Lung (tissue), 12 donors: ENCODE results near the gene TTC22. TPM values are rescaled to one million over a fixed set of nuclear protein-coding genes. Genes with fewer than 3 reads are reported as not detected.

Experiments used
- ATAC-seq: fragments of 200-7000 bp; cut with Tn5 transposase; one replicate; pipeline ENCODE4 v1.9.1; 2020; ENCODE audit warnings: moderate number of reproducible peaks; ENCODE audit not compliant: insufficient read depth, low FRiP score
- DNase-seq, 3 donors: peaks; one replicate each; pipeline ENCODE4 v3.0.0-alpha.2; 2013 to 2017
- H3K27ac ChIP-seq, 2 donors: one replicate each; pipeline ENCODE4 v1.5.1; 2013; ENCODE audit warnings: mild to moderate bottlenecking in 2 of 2, moderate library complexity in 2 of 2, control low read depth in 1 of 2, inconsistent platforms in 1 of 2, low read depth in 1 of 2, low read length in 1 of 2
- H3K27me3 ChIP-seq, 3 donors: one replicate each; pipeline ENCODE4 v1.5.1; 2013; ENCODE audit warnings: low read length in 2 of 3; ENCODE audit not compliant: control insufficient read depth in 3 of 3, insufficient read depth in 3 of 3
- H3K36me3 ChIP-seq, 4 donors: one replicate each; pipeline ENCODE4 v1.5.1; 2013; ENCODE audit warnings: low read length in 4 of 4, mild to moderate bottlenecking in 1 of 4, moderate library complexity in 1 of 4; ENCODE audit not compliant: control insufficient read depth in 4 of 4, insufficient read depth in 4 of 4
- H3K4me1 ChIP-seq, 5 donors: one replicate each; pipeline ENCODE4 v1.5.1; 2013; ENCODE audit warnings: low read length in 5 of 5, mild to moderate bottlenecking in 2 of 5, moderate library complexity in 1 of 5; ENCODE audit not compliant: control insufficient read depth in 5 of 5, insufficient read depth in 5 of 5
- H3K4me3 ChIP-seq: one replicate; pipeline ENCODE4 v1.5.1; 2013; ENCODE audit warnings: mild to moderate bottlenecking, control low read depth, moderate library complexity
- H3K9ac ChIP-seq, 2 donors: one replicate each; pipeline ENCODE4 v1.5.1; 2013; ENCODE audit warnings: low read length in 2 of 2, control low read depth in 1 of 2; ENCODE audit not compliant: insufficient read depth in 1 of 2
- H3K9me3 ChIP-seq, 4 donors: one replicate each; pipeline ENCODE4 v1.5.1; 2013; ENCODE audit warnings: low read length in 3 of 4, mild to moderate bottlenecking in 1 of 4, moderate library complexity in 1 of 4; ENCODE audit not compliant: control insufficient read depth in 4 of 4, insufficient read depth in 3 of 4
- CTCF ChIP-seq: IDR thresholded peaks from 2 replicates; pipeline ENCODE4 v1.5.1; 2012; ENCODE audit warnings: mild to moderate bottlenecking; ENCODE audit errors: control extremely low read depth, extremely low read depth
- WGBS, 2 donors: extraction: QIAGEN DNeasy Blood & Tissue Kit; methylation state at CpG; one replicate each; pipeline ENCODE4 v1.1.7; 2013; 5-methylcytosine and 5-hydroxymethylcytosine counted together
- polyA plus RNA-seq, 2 donors: library from polyadenylated mRNA; stranded (reverse); fragments of 200-250 nt; gene quantifications; one replicate each; pipeline ENCODE4 v1.2.1, GENCODE V29; 2013
- total RNA-seq, 2 donors: library from RNA; depleted of rRNA in 1 of 2; stranded (reverse); fragments of >200 nt in 1 of 2; gene quantifications; one replicate each; pipeline ENCODE4 v1.2.1, GENCODE V29; 2014 to 2021
- donor health status: control.
- donor health status: control.
- donor health status: Bipolar disorder and iron deficiency.
- donor health status: healthy.
- donor health status: DM: yes; HTN: yes; CAD: no.

TTC22 gene
- total and polyA plus RNA-seq, 4 donors: 2.9 to 6.6 (median 3.5) TPM

DNA sequence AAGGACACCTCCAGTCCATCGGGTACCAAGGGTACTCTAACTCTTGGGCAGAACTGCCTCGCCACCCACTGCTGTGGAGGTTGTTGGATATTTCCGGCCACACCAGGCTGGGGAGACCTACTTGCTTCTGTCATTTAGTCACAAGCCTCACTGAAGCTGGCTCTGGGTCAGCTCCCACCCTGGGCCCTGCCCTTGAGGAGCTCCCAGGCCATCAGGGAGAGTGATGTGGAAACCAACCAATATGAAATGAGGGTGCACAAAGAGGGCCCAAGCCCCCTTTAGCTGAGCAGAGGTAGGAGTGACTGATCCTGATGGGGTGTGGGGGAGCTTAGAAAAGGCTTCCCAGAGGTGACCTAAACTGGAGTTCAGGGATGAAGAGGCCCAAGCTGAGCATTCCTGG is 56.4 kb downstream of the TTC22 start:
- DNase-seq: no peak
- H3K4me3 ChIP-seq: no peak overlapping the region
- H3K27ac ChIP-seq: no peak overlapping the region
- H3K36me3 ChIP-seq: peaks cover 7 to 35% (median 22%) of the 10 kb centered on the region in 4 donors
- H3K9ac ChIP-seq: no peak overlapping the region
- H3K27me3 ChIP-seq: no peaks in the 10 kb centered on the region
- 91 to 96% methylated on average over 3 of the region's 3 CpGs for WGBS, 2 donors
- H3K9me3 ChIP-seq: no peaks in the 10 kb centered on the region
- peaks cover 0 to 3% (median 0%) of the 10 kb centered on the region in 5 donors for H3K4me1 ChIP-seq
- TF ChIP-seq CTCF: no peak
- no peak for ATAC-seq

GRCh38 chr1:54743416-54744226 is 57.5 kb downstream of the TTC22 start:
- Histone ChIP-seq H3K4me1 (peaks cover 0 to 3% (median 0%) of the 10 kb centered on the region in 5 donors), H3K36me3 (peaks cover 16 to 41% (median 29%) of the 10 kb centered on the region in 4 donors), H3K9ac (no peak overlapping the region), H3K9me3 (no peaks in the 10 kb centered on the region), H3K27ac (no peak overlapping the region), H3K4me3 (no peak overlapping the region), H3K27me3 (no peaks in the 10 kb centered on the region)
- 85 to 86% methylated on average over 12 of the region's 12 CpGs for WGBS, 2 donors
- DNase-seq (peak in 1 of 3 donors; percentile 8), ATAC-seq (no peak)
- no peak for TF ChIP-seq CTCF

DNA sequence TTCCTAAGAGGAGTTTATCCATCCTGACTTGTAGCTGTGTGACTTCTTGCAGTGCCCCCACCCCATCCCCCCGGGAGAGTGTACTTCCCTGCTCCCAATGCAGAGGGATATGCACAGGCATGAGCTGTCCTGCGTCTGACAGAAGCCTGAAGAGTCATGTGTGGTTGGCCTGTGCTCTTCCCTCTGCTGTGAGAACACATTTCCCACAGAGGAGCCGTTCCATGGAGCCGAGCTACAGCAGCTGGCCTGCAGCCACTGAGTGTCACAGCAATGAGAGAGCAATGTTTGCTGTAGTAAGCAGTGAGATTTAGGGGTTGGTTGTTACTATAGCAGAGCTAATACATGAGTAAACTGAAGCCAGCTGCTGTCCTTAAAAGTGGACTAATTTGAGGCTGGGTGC is 58.8 kb downstream of the TTC22 start:
- Histone ChIP-seq H3K27ac (no peak overlapping the region), H3K9ac (no peak overlapping the region), H3K27me3 (no peaks in the 10 kb centered on the region), H3K9me3 (no peaks in the 10 kb centered on the region), H3K4me3 (no peak overlapping the region), H3K36me3 (peaks cover 16 to 49% (median 31%) of the 10 kb centered on the region in 4 donors), H3K4me1 (no peaks in the 10 kb centered on the region)
- TF ChIP-seq CTCF: no peak
- ATAC-seq (no peak), DNase-seq (peak in 1 of 3 donors; percentile 44)
- WGBS, 2 donors: 74 to 85% methylated on average over 4 of the region's 4 CpGs
